OCI-LY3 (cell line): ENCODE data around the gene CTNNA3.

Experiments used
- EZH2phosphoT487 ChIP-seq: fragments of 200-600 bp; shearing (Covaris generic); IDR thresholded peaks from 2 replicates; pipeline ENCODE4 v1.6.1; 2018; ENCODE audit warnings: antibody characterized with exemption, mixed run types, low read depth
- TF ChIP-seq, protein P1 (sequence below): fragments of 200-600, 300-600 bp; sonication (generic); IDR thresholded peaks from 2 replicates; pipeline ENCODE4 v1.5.1; 2014; ENCODE audit warnings: antibody characterized with exemption, low read length, low read depth

DNA sequence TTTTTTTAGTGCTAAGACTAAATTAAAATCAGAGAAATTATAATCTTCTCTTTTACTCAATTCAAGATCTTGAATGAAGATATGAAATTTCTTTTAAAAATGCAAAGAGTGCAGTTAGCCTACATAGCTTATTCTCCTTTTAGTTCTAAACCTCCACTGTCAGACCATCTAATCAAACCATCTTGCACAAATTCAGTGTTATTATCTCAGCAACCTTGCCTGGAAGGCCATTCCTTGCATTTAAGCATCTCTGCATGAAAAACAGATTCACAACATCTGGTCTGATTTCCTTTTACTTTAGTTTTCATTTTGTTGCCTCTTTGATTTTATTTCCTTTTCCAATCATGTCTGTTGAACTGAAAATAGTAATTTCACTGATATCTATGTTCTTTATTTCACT lies 1297.3 kb downstream of the CTNNA3 start:
- TF ChIP-seq, protein P1, sequence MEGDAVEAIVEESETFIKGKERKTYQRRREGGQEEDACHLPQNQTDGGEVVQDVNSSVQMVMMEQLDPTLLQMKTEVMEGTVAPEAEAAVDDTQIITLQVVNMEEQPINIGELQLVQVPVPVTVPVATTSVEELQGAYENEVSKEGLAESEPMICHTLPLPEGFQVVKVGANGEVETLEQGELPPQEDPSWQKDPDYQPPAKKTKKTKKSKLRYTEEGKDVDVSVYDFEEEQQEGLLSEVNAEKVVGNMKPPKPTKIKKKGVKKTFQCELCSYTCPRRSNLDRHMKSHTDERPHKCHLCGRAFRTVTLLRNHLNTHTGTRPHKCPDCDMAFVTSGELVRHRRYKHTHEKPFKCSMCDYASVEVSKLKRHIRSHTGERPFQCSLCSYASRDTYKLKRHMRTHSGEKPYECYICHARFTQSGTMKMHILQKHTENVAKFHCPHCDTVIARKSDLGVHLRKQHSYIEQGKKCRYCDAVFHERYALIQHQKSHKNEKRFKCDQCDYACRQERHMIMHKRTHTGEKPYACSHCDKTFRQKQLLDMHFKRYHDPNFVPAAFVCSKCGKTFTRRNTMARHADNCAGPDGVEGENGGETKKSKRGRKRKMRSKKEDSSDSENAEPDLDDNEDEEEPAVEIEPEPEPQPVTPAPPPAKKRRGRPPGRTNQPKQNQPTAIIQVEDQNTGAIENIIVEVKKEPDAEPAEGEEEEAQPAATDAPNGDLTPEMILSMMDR, result no peak
- no peak for TF ChIP-seq EZH2phosphoT487
